Keratinocyte (primary cell): ENCODE results near the gene KIFAP3.

Experiments used
- CTCF ChIP-seq, 3 experiments: IDR thresholded peaks in 1 of 3; conservative IDR thresholded peaks in 1 of 3; optimal IDR thresholded peaks in 1 of 3; 2 replicates in 2 of 3; 3 replicates in 1 of 3; pipeline versions ENCODE3 to v1.5.1; 2011; ENCODE audit warnings: low read length in 3 of 3, mild to moderate bottlenecking in 3 of 3, moderate library complexity in 2 of 3, control low read depth in 1 of 3, inconsistent platforms in 1 of 3; ENCODE audit not compliant: insufficient read depth in 2 of 3; ENCODE audit errors: extremely low read depth in 1 of 3
- EZH2 ChIP-seq: IDR thresholded peaks from one replicate; pipeline ENCODE4 v1.6.1; 2012; ENCODE audit warnings: inconsistent platforms, mild to moderate bottlenecking, low read length, moderate library complexity

GRCh38 chr1:170012920-170013319 is 61.6 kb downstream of the KIFAP3 start:
- no peak for TF ChIP-seq CTCF (optimal IDR thresholded peaks at IDR 0.05 in 1 of 3, IDR thresholded peaks at IDR 0.05 in 1 of 3, conservative IDR thresholded peaks at IDR 0.05 in 1 of 3; ENCODE audit: extremely low read depth in 1 of 3, insufficient read depth in 2 of 3, low read length in 3 of 3)
- no peak for TF ChIP-seq EZH2
